ENCODE results near the gene SSRP1. TPM values are rescaled to one million over a fixed set of nuclear protein-coding genes. Genes with fewer than 3 reads are reported as not detected.

SSRP1 gene
- total and polyA plus RNA-seq, 9 of the 15 experiments (the other 6 are each of a cell fraction or from before 2014, with no cell fraction given) = 91.1 to 416 (median 245) TPM

DNA sequence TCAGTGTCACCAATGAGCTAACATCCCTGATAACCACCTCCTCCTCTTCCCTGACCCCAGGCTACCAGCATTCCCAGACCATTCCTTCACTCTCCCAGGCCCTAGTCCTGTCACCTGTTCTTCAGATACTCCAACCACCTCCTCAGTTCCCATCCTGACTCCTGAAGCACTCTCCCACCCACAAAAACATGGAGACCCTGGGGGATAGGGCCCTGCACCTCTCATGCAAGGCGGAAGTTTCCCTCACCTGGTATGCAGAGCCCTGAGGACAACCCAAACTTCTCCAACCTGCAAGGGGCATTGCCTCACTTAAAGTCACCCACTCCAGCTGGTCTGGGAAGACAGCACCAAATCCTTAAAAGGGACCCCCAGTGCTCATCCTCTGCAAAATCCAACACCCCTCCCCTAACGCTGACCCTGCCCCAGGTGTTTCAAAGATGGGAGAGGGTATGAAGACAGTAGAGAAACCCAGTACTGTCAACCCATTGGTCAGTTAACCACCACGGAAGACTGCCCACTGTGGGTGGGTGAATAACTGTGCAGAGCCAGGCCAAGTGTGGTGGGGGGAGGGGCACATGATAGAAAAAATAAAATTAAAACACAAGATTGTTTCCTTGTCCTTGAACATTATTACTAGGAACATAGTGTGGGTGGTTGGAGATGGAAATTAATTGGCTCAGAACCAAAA is 12.4 kb downstream of the SSRP1 start (continued):
- TF ChIP-seq, protein P1, sequence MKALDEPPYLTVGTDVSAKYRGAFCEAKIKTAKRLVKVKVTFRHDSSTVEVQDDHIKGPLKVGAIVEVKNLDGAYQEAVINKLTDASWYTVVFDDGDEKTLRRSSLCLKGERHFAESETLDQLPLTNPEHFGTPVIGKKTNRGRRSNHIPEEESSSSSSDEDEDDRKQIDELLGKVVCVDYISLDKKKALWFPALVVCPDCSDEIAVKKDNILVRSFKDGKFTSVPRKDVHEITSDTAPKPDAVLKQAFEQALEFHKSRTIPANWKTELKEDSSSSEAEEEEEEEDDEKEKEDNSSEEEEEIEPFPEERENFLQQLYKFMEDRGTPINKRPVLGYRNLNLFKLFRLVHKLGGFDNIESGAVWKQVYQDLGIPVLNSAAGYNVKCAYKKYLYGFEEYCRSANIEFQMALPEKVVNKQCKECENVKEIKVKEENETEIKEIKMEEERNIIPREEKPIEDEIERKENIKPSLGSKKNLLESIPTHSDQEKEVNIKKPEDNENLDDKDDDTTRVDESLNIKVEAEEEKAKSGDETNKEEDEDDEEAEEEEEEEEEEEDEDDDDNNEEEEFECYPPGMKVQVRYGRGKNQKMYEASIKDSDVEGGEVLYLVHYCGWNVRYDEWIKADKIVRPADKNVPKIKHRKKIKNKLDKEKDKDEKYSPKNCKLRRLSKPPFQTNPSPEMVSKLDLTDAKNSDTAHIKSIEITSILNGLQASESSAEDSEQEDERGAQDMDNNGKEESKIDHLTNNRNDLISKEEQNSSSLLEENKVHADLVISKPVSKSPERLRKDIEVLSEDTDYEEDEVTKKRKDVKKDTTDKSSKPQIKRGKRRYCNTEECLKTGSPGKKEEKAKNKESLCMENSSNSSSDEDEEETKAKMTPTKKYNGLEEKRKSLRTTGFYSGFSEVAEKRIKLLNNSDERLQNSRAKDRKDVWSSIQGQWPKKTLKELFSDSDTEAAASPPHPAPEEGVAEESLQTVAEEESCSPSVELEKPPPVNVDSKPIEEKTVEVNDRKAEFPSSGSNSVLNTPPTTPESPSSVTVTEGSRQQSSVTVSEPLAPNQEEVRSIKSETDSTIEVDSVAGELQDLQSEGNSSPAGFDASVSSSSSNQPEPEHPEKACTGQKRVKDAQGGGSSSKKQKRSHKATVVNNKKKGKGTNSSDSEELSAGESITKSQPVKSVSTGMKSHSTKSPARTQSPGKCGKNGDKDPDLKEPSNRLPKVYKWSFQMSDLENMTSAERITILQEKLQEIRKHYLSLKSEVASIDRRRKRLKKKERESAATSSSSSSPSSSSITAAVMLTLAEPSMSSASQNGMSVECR (CRISPR knock-in tag; IDR thresholded peaks at IDR 0.05) = 0 out of 2 replicates have a peak, but pooled peaks have one; percentile 35
- no peak for TF ChIP-seq DIDO1 (tag; IDR thresholded peaks at IDR 0.05; ENCODE audit: low read depth)
- no peak for TF ChIP-seq SIRT6 (IDR thresholded peaks at IDR 0.05; ENCODE audit: low read depth, low read length)
- no peak for TF ChIP-seq HLTF (IDR thresholded peaks at IDR 0.05)
- TF ChIP-seq PRPF4 (IDR thresholded peaks at IDR 0.05; ENCODE audit: insufficient read depth, low read depth, low read length, poor library complexity, severe bottlenecking) = no peak
- TF ChIP-seq, protein P2, sequence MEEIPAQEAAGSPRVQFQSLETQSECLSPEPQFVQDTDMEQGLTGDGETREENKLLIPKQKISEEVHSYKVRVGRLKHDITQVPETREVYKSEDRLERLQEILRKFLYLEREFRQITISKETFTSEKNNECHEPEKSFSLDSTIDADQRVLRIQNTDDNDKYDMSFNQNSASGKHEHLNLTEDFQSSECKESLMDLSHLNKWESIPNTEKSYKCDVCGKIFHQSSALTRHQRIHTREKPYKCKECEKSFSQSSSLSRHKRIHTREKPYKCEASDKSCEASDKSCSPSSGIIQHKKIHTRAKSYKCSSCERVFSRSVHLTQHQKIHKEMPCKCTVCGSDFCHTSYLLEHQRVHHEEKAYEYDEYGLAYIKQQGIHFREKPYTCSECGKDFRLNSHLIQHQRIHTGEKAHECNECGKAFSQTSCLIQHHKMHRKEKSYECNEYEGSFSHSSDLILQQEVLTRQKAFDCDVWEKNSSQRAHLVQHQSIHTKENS (CRISPR knock-in tag; IDR thresholded peaks at IDR 0.05) = no peak
- no peak for TF ChIP-seq ZNF57 (CRISPR knock-in tag; IDR thresholded peaks at IDR 0.05)
- no peak for TF ChIP-seq ZKSCAN1 (IDR thresholded peaks at IDR 0.05; ENCODE audit: low read depth, low read length)
- TF ChIP-seq RBM22 (IDR thresholded peaks at IDR 0.05; ENCODE audit: low read depth, low read length, poor library complexity, severe bottlenecking) = no peak
- TF ChIP-seq, protein P3, sequence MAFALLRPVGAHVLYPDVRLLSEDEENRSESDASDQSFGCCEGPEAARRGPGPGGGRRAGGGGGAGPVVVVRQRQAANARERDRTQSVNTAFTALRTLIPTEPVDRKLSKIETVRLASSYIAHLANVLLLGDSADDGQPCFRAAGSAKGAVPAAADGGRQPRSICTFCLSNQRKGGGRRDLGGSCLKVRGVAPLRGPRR (CRISPR knock-in tag; IDR thresholded peaks at IDR 0.05) = 0 out of 2 replicates have a peak, but pooled peaks have one; percentile 55

All from K562 (cell line).